ENCODE results near the gene PEX11G. TPM values are rescaled to one million over a fixed set of nuclear protein-coding genes. Genes with fewer than 3 reads are reported as not detected.

PEX11G gene
- total and polyA plus RNA-seq, 9 of the 15 experiments (the other 6 are each of a cell fraction or from before 2014, with no cell fraction given), result 0.07 to 3.2 (median 0.70) TPM; not detected in 1

DNA sequence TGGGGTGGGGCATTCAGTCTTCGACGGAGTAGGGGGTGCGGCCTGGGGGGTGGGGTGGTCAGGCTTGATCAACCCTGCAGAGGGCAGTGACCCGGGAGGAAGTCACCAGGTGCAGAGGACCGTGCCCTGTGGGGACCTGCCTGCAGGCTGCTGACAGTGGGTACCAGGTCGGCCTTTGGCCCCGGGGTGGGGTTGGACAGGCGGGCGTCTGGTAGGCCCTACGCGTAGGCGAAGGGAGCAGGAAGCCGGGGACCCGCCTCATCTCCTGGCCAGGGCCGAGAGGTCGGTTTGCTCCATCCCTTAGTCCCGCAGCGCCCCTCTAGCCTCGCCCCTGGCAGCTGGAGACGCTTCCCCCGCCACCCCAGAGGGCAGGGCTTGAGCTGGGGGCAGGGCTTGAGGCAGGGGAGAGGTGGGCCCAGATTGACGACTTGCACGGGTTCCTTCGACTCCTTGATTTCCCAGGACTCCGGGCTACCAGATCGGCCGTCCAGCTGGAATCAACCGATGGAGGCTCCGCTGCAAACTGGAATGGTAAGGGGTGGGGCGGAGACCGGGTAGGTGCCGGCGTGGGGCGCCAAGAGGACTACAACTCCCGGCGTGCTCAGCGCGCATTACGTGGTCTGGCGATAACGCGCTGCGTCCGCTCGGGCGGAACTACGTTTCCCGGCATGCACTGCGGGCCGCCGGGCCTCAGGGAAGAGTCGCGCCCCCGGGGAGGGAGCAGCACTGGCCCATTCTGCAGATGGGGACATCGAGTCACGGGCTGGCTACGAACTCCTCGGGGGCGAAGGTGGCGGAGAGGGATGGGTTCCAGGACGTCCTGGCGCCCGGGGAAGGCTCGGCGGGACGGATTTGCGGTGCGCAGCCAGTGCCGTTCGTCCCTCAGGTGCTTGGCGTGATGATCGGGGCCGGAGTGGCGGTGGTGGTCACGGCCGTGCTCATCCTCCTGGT lies 46.5 kb upstream of the PEX11G start, which contains the start of gene PNPLA6 (continued):
- TF ChIP-seq NR2C1 (IDR thresholded peaks at IDR 0.05) (peak; percentile 65; the same call in 1 of the 2 replicates), NR2C1 (tag; IDR thresholded peaks at IDR 0.05) (peak; percentile 90), EP400 (IDR thresholded peaks at IDR 0.05) (no peak), JUND (IDR thresholded peaks at IDR 0.05; ENCODE audit: borderline replicate concordance, low read depth, low read length) (peak; percentile 83), JUND (tag; IDR thresholded peaks at IDR 0.05; ENCODE audit: borderline replicate concordance, low read depth, low read length) (peak; percentile 72; the same call in 1 of the 3 replicates), ETV6 (IDR thresholded peaks at IDR 0.05; ENCODE audit: borderline replicate concordance in 1 of 2, low read depth in 2 of 2, low read length in 1 of 2) (no peak), ETV6 (CRISPR knock-in tag; IDR thresholded peaks at IDR 0.05; ENCODE audit: borderline replicate concordance) (0 out of 2 replicates have a peak, but pooled peaks have one; percentile 63), FOXJ2 (tag; IDR thresholded peaks at IDR 0.05) (peak; percentile 49; the same call in 1 of the 2 replicates), POLR3A (IDR thresholded peaks at IDR 0.05; ENCODE audit: borderline replicate concordance, extremely low read depth, insufficient read depth, insufficient read length) (no peak), ZEB2 (IDR thresholded peaks at IDR 0.05) (no peak), NFE2 (IDR thresholded peaks at IDR 0.05; ENCODE audit: low read depth) (0 out of 2 replicates have a peak, but pooled peaks have one; percentile 9)
- TF ChIP-seq, protein P1, sequence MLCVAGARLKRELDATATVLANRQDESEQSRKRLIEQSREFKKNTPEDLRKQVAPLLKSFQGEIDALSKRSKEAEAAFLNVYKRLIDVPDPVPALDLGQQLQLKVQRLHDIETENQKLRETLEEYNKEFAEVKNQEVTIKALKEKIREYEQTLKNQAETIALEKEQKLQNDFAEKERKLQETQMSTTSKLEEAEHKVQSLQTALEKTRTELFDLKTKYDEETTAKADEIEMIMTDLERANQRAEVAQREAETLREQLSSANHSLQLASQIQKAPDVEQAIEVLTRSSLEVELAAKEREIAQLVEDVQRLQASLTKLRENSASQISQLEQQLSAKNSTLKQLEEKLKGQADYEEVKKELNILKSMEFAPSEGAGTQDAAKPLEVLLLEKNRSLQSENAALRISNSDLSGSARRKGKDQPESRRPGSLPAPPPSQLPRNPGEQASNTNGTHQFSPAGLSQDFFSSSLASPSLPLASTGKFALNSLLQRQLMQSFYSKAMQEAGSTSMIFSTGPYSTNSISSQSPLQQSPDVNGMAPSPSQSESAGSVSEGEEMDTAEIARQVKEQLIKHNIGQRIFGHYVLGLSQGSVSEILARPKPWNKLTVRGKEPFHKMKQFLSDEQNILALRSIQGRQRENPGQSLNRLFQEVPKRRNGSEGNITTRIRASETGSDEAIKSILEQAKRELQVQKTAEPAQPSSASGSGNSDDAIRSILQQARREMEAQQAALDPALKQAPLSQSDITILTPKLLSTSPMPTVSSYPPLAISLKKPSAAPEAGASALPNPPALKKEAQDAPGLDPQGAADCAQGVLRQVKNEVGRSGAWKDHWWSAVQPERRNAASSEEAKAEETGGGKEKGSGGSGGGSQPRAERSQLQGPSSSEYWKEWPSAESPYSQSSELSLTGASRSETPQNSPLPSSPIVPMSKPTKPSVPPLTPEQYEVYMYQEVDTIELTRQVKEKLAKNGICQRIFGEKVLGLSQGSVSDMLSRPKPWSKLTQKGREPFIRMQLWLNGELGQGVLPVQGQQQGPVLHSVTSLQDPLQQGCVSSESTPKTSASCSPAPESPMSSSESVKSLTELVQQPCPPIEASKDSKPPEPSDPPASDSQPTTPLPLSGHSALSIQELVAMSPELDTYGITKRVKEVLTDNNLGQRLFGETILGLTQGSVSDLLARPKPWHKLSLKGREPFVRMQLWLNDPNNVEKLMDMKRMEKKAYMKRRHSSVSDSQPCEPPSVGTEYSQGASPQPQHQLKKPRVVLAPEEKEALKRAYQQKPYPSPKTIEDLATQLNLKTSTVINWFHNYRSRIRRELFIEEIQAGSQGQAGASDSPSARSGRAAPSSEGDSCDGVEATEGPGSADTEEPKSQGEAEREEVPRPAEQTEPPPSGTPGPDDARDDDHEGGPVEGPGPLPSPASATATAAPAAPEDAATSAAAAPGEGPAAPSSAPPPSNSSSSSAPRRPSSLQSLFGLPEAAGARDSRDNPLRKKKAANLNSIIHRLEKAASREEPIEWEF (CRISPR knock-in tag; IDR thresholded peaks at IDR 0.05), result no peak
- TF ChIP-seq, protein P2, sequence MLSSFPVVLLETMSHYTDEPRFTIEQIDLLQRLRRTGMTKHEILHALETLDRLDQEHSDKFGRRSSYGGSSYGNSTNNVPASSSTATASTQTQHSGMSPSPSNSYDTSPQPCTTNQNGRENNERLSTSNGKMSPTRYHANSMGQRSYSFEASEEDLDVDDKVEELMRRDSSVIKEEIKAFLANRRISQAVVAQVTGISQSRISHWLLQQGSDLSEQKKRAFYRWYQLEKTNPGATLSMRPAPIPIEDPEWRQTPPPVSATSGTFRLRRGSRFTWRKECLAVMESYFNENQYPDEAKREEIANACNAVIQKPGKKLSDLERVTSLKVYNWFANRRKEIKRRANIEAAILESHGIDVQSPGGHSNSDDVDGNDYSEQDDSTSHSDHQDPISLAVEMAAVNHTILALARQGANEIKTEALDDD (IDR thresholded peaks at IDR 0.05), result no peak
- TF ChIP-seq, protein P3, sequence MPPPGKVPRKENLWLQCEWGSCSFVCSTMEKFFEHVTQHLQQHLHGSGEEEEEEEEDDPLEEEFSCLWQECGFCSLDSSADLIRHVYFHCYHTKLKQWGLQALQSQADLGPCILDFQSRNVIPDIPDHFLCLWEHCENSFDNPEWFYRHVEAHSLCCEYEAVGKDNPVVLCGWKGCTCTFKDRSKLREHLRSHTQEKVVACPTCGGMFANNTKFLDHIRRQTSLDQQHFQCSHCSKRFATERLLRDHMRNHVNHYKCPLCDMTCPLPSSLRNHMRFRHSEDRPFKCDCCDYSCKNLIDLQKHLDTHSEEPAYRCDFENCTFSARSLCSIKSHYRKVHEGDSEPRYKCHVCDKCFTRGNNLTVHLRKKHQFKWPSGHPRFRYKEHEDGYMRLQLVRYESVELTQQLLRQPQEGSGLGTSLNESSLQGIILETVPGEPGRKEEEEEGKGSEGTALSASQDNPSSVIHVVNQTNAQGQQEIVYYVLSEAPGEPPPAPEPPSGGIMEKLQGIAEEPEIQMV (tag; conservative IDR thresholded peaks at IDR 0.05; ENCODE audit: low read depth), result peak; percentile 93
- TF ChIP-seq, protein P4, sequence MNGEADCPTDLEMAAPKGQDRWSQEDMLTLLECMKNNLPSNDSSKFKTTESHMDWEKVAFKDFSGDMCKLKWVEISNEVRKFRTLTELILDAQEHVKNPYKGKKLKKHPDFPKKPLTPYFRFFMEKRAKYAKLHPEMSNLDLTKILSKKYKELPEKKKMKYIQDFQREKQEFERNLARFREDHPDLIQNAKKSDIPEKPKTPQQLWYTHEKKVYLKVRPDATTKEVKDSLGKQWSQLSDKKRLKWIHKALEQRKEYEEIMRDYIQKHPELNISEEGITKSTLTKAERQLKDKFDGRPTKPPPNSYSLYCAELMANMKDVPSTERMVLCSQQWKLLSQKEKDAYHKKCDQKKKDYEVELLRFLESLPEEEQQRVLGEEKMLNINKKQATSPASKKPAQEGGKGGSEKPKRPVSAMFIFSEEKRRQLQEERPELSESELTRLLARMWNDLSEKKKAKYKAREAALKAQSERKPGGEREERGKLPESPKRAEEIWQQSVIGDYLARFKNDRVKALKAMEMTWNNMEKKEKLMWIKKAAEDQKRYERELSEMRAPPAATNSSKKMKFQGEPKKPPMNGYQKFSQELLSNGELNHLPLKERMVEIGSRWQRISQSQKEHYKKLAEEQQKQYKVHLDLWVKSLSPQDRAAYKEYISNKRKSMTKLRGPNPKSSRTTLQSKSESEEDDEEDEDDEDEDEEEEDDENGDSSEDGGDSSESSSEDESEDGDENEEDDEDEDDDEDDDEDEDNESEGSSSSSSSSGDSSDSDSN (IDR thresholded peaks at IDR 0.05; ENCODE audit: borderline replicate concordance in 1 of 2, low read depth in 2 of 2, low read length in 2 of 2), result no peak

Measured in K562 (cell line).